B cell (primary cell): ENCODE data around the gene CER1. TPM values are rescaled to one million over a fixed set of nuclear protein-coding genes. Genes with fewer than 3 reads are reported as not detected.
A peak's percentile ranks its signal among the peaks of the same experiment; 100 is the strongest.

ENCODE experiments used
- ATAC-seq: fragments of 200-7000 bp; cut with Tn5 transposase; one replicate; pipeline ENCODE4 v1.10.0; 2021; ENCODE audit warnings: low read depth, mild to moderate bottlenecking, moderate number of reproducible peaks, moderate library complexity
- CTCF ChIA-PET: fragments of 350-600 bp; sonication (Branson Sonifier 250); formaldehyde crosslinking; loops from one replicate; lab custom pipeline; 2021; ENCODE audit warnings: antibody characterized with exemption, inconsistent platforms; lab: Charles Lee
- POLR2A ChIA-PET: fragments of 350-600 bp; sonication (Branson Sonifier 250); formaldehyde crosslinking; loops from one replicate; lab custom pipeline; 2021; ENCODE audit warnings: antibody characterized with exemption; lab: Charles Lee
- DNase-seq: peaks from one replicate; pipeline ENCODE4 v3.0.0; 2013
- H2AFZ ChIP-seq: 2 replicates; pipeline ENCODE4 v1.6.1; 2012; ENCODE audit warnings: mild to moderate bottlenecking, low read depth, low read length; ENCODE audit not compliant: insufficient read depth, poor library complexity, severe bottlenecking
- H3K27ac ChIP-seq, 2 donors: 1 replicate in 1 of 2; 2 replicates in 1 of 2; pipeline ENCODE4 v1.5.1; 2012 to 2013; ENCODE audit warnings: low read length in 2 of 2, mild to moderate bottlenecking in 2 of 2, moderate library complexity in 1 of 2
- H3K27me3 ChIP-seq, 4 experiments: fragments of 200-600 bp in 1 of 4; sonication (generic) in 1 of 4; replicated peaks in 1 of 4; 1 replicate in 2 of 4; 2 replicates in 2 of 4; pipeline versions ENCODE4 v1.6.1 to v1.7.0; 2013 to 2016; ENCODE audit warnings: low read length in 3 of 4, mild to moderate bottlenecking in 2 of 4, mixed read lengths in 1 of 4, moderate library complexity in 1 of 4; ENCODE audit not compliant: insufficient read depth in 4 of 4, control insufficient read depth in 3 of 4; ENCODE audit errors: control extremely low read depth in 1 of 4
- H3K36me3 ChIP-seq, 2 experiments: replicated peaks in 1 of 2; 1 replicate in 1 of 2; 2 replicates in 1 of 2; pipeline versions ENCODE4 v1.6.1 to v1.7.1; 2013; ENCODE audit warnings: low read length in 1 of 2; ENCODE audit not compliant: insufficient read depth in 2 of 2, control insufficient read depth in 1 of 2; ENCODE audit errors: control extremely low read depth in 1 of 2, extremely low read depth in 1 of 2
- H3K4me1 ChIP-seq, 2 donors: fragments of 200-600 bp in 1 of 2; sonication (generic) in 1 of 2; 1 replicate in 1 of 2; 2 replicates in 1 of 2; pipeline versions ENCODE4 v1.5.1 to v1.6.1; 2013 to 2017; ENCODE audit warnings: low read length in 2 of 2; ENCODE audit not compliant: control insufficient read depth in 2 of 2, insufficient read depth in 2 of 2
- H3K4me2 ChIP-seq: replicated peaks from 2 replicates; pipeline ENCODE3; 2012; ENCODE audit warnings: mild to moderate bottlenecking, low read depth, low read length; ENCODE audit not compliant: poor library complexity, severe bottlenecking
- H3K4me3 ChIP-seq, 5 experiments: fragments of 200-600 bp in 1 of 5; sonication (generic) in 1 of 5; 1 replicate in 3 of 5; 2 replicates in 2 of 5; pipeline versions ENCODE4 v1.5.1 to v1.7.0; 2011 to 2016; ENCODE audit warnings: low read length in 4 of 5, mild to moderate bottlenecking in 4 of 5, low read depth in 2 of 5, control low read depth in 1 of 5, moderate library complexity in 1 of 5; ENCODE audit not compliant: insufficient read depth in 1 of 5; ENCODE audit errors: control extremely low read depth in 1 of 5, extremely low read depth in 1 of 5
- H3K79me2 ChIP-seq: fragments of 200-600 bp; sonication (generic); one replicate; pipeline ENCODE4 v1.6.0; 2016; ENCODE audit warnings: low read length; ENCODE audit not compliant: control insufficient read depth, insufficient read depth
- H3K9ac ChIP-seq: fragments of 200-600 bp; sonication (generic); 2 replicates; pipeline ENCODE4 v1.6.1; 2017; ENCODE audit warnings: mild to moderate bottlenecking, low read length, moderate library complexity
- H3K9me3 ChIP-seq, 3 donors: one replicate each; pipeline versions ENCODE4 v1.6.1 to v1.7.1; 2013; ENCODE audit warnings: low read length in 2 of 3; ENCODE audit not compliant: control insufficient read depth in 2 of 3, insufficient read depth in 1 of 3; ENCODE audit errors: control extremely low read depth in 1 of 3
- H4K20me1 ChIP-seq: 2 replicates; pipeline ENCODE4 v1.6.0; 2012; ENCODE audit warnings: mild to moderate bottlenecking, low read length; ENCODE audit not compliant: insufficient read depth, control insufficient read depth, poor library complexity, severe bottlenecking
- H3K27ac Mint-ChIP-seq: one replicate; pipeline ENCODE4 v1.8.0; 2021; ENCODE audit warnings: mixed read lengths
- H3K27me3 Mint-ChIP-seq: one replicate; pipeline ENCODE4 v1.8.0; 2021; ENCODE audit warnings: mixed read lengths
- H3K4me1 Mint-ChIP-seq: one replicate; pipeline ENCODE4 v1.8.0; 2021; ENCODE audit warnings: mixed read lengths
- H3K4me3 Mint-ChIP-seq: one replicate; pipeline ENCODE4 v1.8.0; 2021; ENCODE audit warnings: mixed read lengths
- H3K9me3 Mint-ChIP-seq: one replicate; pipeline ENCODE4 v1.8.0; 2022; ENCODE audit warnings: mixed read lengths; ENCODE audit not compliant: insufficient read depth
- EZH2 ChIP-seq: IDR thresholded peaks from 2 replicates; pipeline ENCODE4 v1.6.1; 2012; ENCODE audit warnings: borderline replicate concordance, low read depth, mild to moderate bottlenecking, moderate library complexity, low read length; ENCODE audit not compliant: insufficient read depth, poor library complexity, severe bottlenecking
- WGBS: methylation state at CpG from one replicate; pipeline ENCODE4 v1.1.5; 2013; ENCODE audit warnings: missing lambda C conversion rate; ENCODE audit not compliant: insufficient coverage; 5-methylcytosine and 5-hydroxymethylcytosine counted together
- intact Hi-C: fragments of 100-400 bp; cut with micrococcal nuclease; formaldehyde crosslinking; loops from one replicate; pipeline ENCODE4 v1.10.0; 2022
- polyA plus RNA-seq: library from polyadenylated mRNA; depleted of rRNA; stranded (reverse); fragments of >200 nt; gene quantifications from 2 replicates; pipeline ENCODE4 v1.2.3, GENCODE V29; 2012
- total RNA-seq, 2 donors: library from RNA; stranded (reverse); fragments of 120-200 nt in 1 of 2; gene quantifications; 1 replicate in 1 of 2; 2 replicates in 1 of 2; pipeline versions ENCODE4 v1.2.3 to v1.2.4, GENCODE V29; 2013 to 2022
- TF ChIP-seq, protein P1 (sequence below): fragments of 200-600 bp; IDR thresholded peaks from one replicate; pipeline ENCODE4 v1.8.0; 2022; ENCODE audit warnings: antibody characterized with exemption, mild to moderate bottlenecking

CER1 gene
- total and polyA plus RNA-seq, 2 donors (not counting 1 experiment from before 2014, with no cell fraction given), result not detected

DNA sequence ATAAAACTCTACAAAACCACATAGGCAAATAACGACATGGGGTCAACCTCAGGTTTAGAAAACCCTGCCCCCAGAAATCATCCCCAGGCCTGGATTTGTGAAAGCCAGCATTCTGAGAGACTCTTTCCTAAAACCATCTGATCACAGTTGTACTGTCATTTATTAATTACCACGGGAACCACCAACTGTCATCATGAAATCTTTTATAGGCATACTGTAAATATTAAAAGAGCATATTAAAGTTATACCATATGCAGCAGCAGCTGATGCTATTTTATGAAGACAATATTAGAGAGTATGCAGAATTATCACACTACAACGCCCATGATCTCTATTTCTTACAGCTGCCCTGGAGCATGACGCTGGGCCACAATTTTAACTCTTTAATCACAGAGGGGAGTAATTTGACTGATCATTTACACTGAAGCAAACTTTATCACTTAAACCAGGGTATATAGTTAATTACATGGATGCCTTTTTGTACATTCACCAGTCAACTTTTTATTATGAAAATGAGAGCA, 20.3 kb downstream of the CER1 start:
- Histone ChIP-seq H3K79me2 (no peaks in the 10 kb centered on the region), H3K36me3 (no peaks in the 10 kb centered on the region), H3K27ac (no peak overlapping the region), H3K27me3 (peaks cover 0 to 7% (median 3%) of the 10 kb centered on the region in 4 experiments), H3K4me2 (no peak overlapping the region), H3K9me3 (peaks cover 9 to 25% (median 10%) of the 10 kb centered on the region in 3 donors), H2AFZ (no peak overlapping the region), H3K9ac (no peak overlapping the region), H4K20me1 (no peaks in the 10 kb centered on the region), H3K4me1 (peaks cover 6 to 16% of the 10 kb centered on the region in 2 donors), H3K4me3 (no peak overlapping the region)
- 83% methylated on average over 1 of the region's 4 CpGs for WGBS
- ChIA-PET CTCF (no interaction called here), POLR2A (no interaction called here)
- ATAC-seq, result no peak
- DNase-seq, result no peak
- Mint-ChIP-seq H3K9me3 (peaks cover 3% of the 10 kb centered on the region), H3K4me1 (peaks cover 16% of the 10 kb centered on the region), H3K4me3 (no peak overlapping the region), H3K27me3 (no peaks in the 10 kb centered on the region), H3K27ac (no peak overlapping the region)
- intact Hi-C loops, result no loop called here
- TF ChIP-seq EZH2, result no peak
- TF ChIP-seq, protein P1, sequence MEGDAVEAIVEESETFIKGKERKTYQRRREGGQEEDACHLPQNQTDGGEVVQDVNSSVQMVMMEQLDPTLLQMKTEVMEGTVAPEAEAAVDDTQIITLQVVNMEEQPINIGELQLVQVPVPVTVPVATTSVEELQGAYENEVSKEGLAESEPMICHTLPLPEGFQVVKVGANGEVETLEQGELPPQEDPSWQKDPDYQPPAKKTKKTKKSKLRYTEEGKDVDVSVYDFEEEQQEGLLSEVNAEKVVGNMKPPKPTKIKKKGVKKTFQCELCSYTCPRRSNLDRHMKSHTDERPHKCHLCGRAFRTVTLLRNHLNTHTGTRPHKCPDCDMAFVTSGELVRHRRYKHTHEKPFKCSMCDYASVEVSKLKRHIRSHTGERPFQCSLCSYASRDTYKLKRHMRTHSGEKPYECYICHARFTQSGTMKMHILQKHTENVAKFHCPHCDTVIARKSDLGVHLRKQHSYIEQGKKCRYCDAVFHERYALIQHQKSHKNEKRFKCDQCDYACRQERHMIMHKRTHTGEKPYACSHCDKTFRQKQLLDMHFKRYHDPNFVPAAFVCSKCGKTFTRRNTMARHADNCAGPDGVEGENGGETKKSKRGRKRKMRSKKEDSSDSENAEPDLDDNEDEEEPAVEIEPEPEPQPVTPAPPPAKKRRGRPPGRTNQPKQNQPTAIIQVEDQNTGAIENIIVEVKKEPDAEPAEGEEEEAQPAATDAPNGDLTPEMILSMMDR, result no peak

DNA sequence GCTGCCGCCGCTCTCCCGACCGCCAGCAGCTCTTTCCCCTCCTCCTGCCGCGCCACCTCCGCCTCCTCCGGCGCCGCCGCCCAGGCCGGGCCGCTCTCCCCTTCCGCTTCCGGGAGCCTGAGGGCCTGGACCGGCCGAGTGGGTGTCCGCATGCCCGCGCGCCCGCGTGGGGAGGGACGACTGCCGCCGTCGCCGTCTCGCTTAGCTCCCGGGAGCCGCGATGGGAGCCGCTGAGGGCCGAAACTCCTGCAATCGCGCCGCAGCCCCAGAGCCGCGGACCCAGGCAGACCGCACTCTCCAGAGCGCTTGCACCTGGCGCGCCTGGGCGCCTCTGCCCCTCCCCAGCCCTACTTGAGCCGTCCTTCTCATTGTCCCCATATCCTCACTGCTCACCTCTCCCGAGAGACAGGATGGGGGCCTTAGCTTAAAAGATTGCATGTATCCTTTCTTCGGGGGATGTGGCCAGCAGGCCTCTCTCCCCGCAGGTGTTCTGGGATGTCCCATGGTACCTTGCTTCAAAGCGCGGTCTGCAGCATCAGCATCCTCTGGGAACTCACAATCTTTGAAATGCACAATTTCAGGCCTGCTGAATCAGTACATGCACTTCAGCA, 29.2 kb downstream of the CER1 start, which contains the start of gene ZDHHC21:
Gene ZDHHC21, minus strand, starts transcription at position 182 of the 611 bp plus-strand sequence. CDS start 19,092 bp downstream, outside the sequence.
- H3K9ac ChIP-seq, result peak within 1 kb of the TSS; percentile 79
- peak; percentile 69 for DNase-seq
- peak within 1 kb of the TSS; percentile 96 for H2AFZ ChIP-seq
- peak within 1 kb of the TSS; percentile 89 for H3K4me2 ChIP-seq
- peak; percentile 80 for ATAC-seq
- no peaks in the 10 kb centered on the region for H3K9me3 ChIP-seq
- H3K27me3 Mint-ChIP-seq, result no peaks in the 10 kb centered on the region
- H3K27me3 ChIP-seq, result peaks cover 0 to 4% (median 0%) of the 10 kb centered on the region in 4 experiments
- peaks cover 49% of the 10 kb centered on the region for H3K4me1 Mint-ChIP-seq
- WGBS, result 3% methylated on average over 50 of the region's 50 CpGs
- H3K36me3 ChIP-seq, result peaks cover 0 to 15% of the 10 kb centered on the region in 2 experiments
- no peaks in the 10 kb centered on the region for H3K9me3 Mint-ChIP-seq
- H3K27ac Mint-ChIP-seq, result peak within 1 kb of the TSS; percentile 95
- H3K4me1 ChIP-seq, result peaks cover 41 to 43% of the 10 kb centered on the region in 2 donors
- no peaks in the 10 kb centered on the region for H4K20me1 ChIP-seq
- ChIA-PET POLR2A (interaction anchor here (0.6 to 0.8 kb wide), 2 partner anchors 778 to 818 kb away, joined by 3 read pairs; no protein-coding TSS in a partner anchor), CTCF (interaction anchor here (0.6 to 1.8 kb wide), 3 partner anchors 32 to 725 kb away, joined by 3 to 8 read pairs (median 4); no protein-coding TSS in a partner anchor)
- peak within 1 kb of the TSS; percentile 41 to 80 (median 68) for H3K4me3 ChIP-seq
- no peak for TF ChIP-seq EZH2
- TF ChIP-seq, protein P1, result no peak
- H3K4me3 Mint-ChIP-seq, result peak within 1 kb of the TSS; percentile 95
- intact Hi-C loops, result loop anchor here (1.0 to 5.0 kb wide), 2 partner anchors 13 to 36 kb away; no protein-coding TSS in a partner anchor
- peaks cover 39% of the 10 kb centered on the region for H3K79me2 ChIP-seq
- peak within 1 kb of the TSS; percentile 27 to 72 for H3K27ac ChIP-seq
